IPS-15b (cell line): ENCODE data around the gene INSR.
"Not testable (repeated sequence)": the region's sequence is repeated elsewhere in the genome, so short reads cannot be mapped to it uniquely, and the experiment has no call there.

Source experiments
- H3K27me3 ChIP-seq: one replicate; pipeline ENCODE4 v1.6.1; 2013; ENCODE audit warnings: low read length; ENCODE audit not compliant: control insufficient read depth, insufficient read depth
- H3K36me3 ChIP-seq: one replicate; pipeline ENCODE4 v1.6.1; 2013; ENCODE audit warnings: low read length; ENCODE audit not compliant: control insufficient read depth, insufficient read depth
- H3K4me1 ChIP-seq: one replicate; pipeline ENCODE4 v1.6.1; 2013; ENCODE audit warnings: mild to moderate bottlenecking, low read length; ENCODE audit not compliant: control insufficient read depth, insufficient read depth
- H3K4me3 ChIP-seq: one replicate; pipeline ENCODE4 v1.5.1; 2013; ENCODE audit warnings: low read depth, low read length
- H3K9ac ChIP-seq: one replicate; pipeline ENCODE4 v1.6.1; 2013; ENCODE audit warnings: low read depth, mild to moderate bottlenecking, low read length
- H3K9me3 ChIP-seq: one replicate; pipeline ENCODE4 v1.6.1; 2013; ENCODE audit warnings: mild to moderate bottlenecking, low read length; ENCODE audit not compliant: control insufficient read depth, insufficient read depth

INSR gene

DNA sequence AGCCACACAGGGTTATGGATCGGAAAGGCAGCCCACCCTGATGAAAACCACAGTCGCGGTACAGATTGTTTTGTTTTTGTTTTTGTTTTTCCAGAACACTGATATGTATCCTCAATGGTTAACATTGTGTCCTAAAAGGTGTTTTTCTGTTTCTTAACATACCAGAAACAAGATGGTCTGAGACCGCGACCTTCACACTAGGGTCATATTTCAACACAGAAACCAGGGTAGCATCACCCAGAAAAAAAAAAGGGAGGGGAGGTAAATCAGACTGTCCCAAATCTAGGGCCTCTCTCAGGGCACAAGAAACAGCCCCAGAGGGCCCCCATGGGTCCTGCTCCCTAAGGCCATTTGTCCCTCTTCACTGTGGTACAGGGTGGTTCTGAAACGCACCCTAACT lies 66.5 kb downstream of the INSR start:
- no peak overlapping the region for H3K9ac ChIP-seq
- no peak overlapping the region for H3K4me3 ChIP-seq
- no peaks in the 10 kb centered on the region for H3K36me3 ChIP-seq
- no peaks in the 10 kb centered on the region for H3K4me1 ChIP-seq
- H3K9me3 ChIP-seq = no peaks in the 10 kb centered on the region
- no peaks in the 10 kb centered on the region for H3K27me3 ChIP-seq

DNA sequence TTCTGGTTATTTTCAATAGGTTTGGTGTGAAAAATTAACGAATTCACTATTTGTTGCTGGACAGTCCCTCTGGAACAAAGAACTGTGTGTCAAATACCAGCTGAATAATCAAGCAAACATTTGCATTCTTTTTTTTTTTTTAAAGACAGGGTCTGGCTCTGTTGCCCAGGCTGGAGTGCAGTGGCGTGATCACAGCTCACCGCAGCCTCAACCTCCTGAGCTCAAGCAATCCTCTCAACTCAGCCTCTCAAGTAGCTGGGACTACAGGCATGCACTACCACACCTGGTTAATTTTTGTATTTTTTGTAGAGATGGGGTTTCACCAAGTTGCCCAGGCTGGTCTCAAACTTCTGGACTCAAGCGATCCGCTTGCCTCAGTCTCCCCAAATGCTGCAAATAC lies 67.1 kb downstream of the INSR start:
- not testable (repeated sequence) for H3K4me3 ChIP-seq, H3K9ac ChIP-seq, H3K4me1 ChIP-seq

DNA sequence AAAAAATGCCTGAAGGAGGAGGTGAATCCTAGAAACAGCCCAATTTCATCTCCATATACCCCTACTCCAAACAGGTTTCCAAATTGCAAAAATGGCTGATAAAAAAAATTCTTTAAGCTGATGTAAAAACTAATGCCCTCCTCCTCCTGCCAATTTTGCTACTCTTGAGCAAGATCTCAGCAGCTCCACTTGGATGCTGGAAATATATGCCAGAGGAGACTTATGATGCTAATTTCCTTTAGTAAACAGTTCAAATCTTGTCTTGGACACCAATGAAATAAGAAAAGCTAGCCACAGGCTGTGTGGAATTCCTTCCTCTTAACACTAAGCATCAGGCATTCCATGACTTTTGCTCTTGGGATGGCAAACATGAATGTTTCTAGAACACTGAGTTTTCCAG lies 67.5 kb downstream of the INSR start:
- Histone ChIP-seq H3K9ac (no peak overlapping the region), H3K36me3 (no peaks in the 10 kb centered on the region)

More for the DNA sequence above, 67.1 kb downstream of the INSR start:
- not testable (repeated sequence) for H3K36me3 ChIP-seq, H3K27me3 ChIP-seq, H3K9me3 ChIP-seq

DNA sequence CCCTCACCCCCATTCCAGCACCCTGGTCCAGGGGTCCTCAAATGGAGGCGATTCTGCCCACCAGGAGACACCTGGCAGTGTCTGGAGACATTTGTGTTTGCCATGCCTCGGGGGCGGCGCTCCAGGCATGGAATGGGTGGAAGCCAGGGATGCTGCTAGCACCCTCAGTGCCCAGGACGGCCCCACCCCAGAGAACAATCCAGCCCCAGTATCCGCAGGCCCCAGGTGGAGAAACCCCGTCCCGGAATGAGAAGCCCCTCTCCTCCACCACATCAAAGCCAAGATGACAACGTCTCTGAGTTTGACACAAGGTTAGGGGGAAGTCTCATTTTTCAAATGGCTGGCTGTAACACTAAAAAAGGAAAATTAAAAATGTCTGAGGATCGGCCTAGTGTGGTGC lies 68.5 kb downstream of the INSR start:
- no peaks in the 10 kb centered on the region for H3K27me3 ChIP-seq
- no peak overlapping the region for H3K4me3 ChIP-seq
- H3K9me3 ChIP-seq = no peaks in the 10 kb centered on the region
- no peaks in the 10 kb centered on the region for H3K4me1 ChIP-seq
- no peaks in the 10 kb centered on the region for H3K36me3 ChIP-seq
- H3K9ac ChIP-seq = no peak overlapping the region

More for the DNA sequence above, 67.5 kb downstream of the INSR start:
- Histone ChIP-seq H3K27me3 (no peaks in the 10 kb centered on the region), H3K4me1 (no peaks in the 10 kb centered on the region), H3K9me3 (no peaks in the 10 kb centered on the region), H3K4me3 (no peak overlapping the region)

DNA sequence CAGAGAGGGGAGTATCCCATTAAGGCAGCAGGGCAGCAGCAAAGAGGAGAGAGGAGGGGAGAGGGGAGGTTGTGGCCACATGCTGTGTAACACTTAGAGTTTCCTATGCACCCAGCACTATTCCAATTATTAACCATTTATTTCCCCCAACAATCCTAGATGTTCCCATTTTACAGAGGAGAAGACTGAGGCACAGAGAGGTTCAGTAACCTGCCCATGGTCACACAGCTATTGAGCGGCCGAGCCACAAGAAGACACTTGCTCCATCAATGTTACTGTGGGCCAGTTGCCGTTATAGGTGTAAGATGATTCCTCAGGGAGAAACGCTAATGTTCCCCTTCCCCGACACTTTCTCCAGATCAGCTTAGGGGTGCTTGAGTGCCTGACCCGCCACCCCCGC lies 69.2 kb downstream of the INSR start:
- H3K9ac ChIP-seq = no peak overlapping the region
- H3K4me1 ChIP-seq = no peaks in the 10 kb centered on the region
- H3K36me3 ChIP-seq = no peaks in the 10 kb centered on the region
- H3K9me3 ChIP-seq = no peaks in the 10 kb centered on the region
- H3K27me3 ChIP-seq = no peaks in the 10 kb centered on the region
- H3K4me3 ChIP-seq = no peak overlapping the region

DNA sequence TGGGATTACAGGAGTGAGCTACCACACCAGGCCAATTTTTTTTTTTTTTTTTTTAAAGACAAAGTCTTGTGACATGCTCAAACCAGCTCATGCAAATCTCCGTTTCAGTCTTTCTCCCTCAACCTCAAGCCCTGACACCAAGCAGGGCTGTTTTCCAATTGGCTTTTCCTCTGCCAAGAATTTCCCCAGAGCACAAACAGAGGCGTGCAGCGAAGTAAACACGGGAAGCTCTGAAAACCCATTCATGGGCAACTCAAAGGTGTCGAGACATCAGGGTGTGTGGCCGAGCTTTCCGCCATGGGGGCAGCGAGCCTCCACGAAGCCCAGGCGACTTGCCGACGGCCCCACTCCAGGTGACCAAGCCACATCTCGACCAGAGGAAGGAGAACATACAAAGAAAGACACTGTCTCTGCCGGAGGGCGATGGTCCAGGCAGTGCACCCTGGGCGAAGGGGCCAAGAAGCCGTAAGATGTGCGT lies 70.0 kb downstream of the INSR start:
- H3K27me3 ChIP-seq = no peaks in the 10 kb centered on the region
- no peaks in the 10 kb centered on the region for H3K4me1 ChIP-seq
- no peaks in the 10 kb centered on the region for H3K36me3 ChIP-seq
- H3K9me3 ChIP-seq = no peaks in the 10 kb centered on the region
- no peak overlapping the region for H3K4me3 ChIP-seq
- no peak overlapping the region for H3K9ac ChIP-seq

DNA sequence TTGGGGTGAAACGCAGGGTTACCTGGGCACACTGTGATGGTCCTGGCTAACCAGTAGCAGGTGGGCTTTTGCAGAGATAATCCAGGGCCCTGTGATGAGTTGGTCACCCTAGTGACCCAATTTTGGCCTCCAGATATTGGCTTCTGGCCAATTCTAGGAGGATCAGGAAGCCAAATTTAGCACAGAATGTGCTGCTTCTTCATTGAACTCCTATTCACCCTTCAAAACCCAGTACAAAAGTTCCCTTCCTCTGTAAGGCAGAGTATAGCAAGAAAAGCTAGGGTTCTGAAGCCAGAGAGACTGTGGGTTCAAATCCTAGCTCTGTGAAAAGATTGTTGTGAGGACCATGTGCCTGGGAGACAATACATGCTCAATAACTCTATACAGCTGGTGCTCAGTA lies 70.8 kb downstream of the INSR start:
- H3K4me1 ChIP-seq = no peaks in the 10 kb centered on the region
- H3K9me3 ChIP-seq = no peaks in the 10 kb centered on the region
- H3K4me3 ChIP-seq = no peak overlapping the region
- no peaks in the 10 kb centered on the region for H3K27me3 ChIP-seq
- no peak overlapping the region for H3K9ac ChIP-seq
- no peaks in the 10 kb centered on the region for H3K36me3 ChIP-seq

DNA sequence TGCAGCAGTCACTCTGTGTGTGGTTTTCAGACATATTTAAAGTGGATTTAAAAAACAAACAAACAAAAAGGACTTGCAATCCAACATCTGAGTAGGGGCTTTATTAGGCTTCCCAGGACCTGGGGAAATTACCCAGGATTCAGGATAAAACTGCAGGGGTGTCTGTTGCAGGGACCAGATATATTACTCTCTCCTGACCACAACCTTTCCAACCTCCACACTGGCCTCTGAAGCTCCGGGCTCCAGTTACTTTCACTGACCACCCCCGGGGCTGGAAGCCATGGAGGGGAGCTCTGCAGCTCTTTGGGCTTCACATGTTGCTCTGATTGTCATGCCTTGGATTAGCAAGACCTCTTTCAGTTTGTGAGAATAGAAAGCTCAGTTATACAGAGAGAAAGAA lies 75.2 kb downstream of the INSR start:
- H3K9me3 ChIP-seq = no peaks in the 10 kb centered on the region
- peaks cover 4% of the 10 kb centered on the region for H3K4me1 ChIP-seq
- H3K4me3 ChIP-seq = no peak overlapping the region
- H3K9ac ChIP-seq = no peak overlapping the region
- H3K36me3 ChIP-seq = no peaks in the 10 kb centered on the region
- no peaks in the 10 kb centered on the region for H3K27me3 ChIP-seq

DNA sequence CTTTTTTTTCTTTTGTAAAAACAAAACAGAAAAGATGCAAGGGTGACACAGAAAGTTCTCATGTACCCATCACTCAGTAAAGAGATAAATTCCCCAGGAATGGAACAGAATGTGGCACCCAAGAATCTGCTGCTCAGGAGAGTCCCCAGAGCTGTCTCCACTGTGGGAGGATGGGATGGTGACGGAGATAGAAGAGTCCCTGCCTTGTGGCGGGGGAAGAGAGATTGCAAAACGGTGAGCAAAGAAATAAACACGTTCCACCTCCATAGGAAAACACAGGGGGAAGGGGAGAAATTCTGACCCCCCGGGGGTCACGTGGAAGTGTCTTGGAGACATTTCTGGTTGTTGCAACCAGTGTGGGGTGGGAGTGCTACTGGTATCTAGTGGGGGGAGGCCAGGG lies 76.4 kb downstream of the INSR start:
- no peaks in the 10 kb centered on the region for H3K36me3 ChIP-seq
- peaks cover 7% of the 10 kb centered on the region for H3K4me1 ChIP-seq
- H3K4me3 ChIP-seq = no peak overlapping the region
- no peaks in the 10 kb centered on the region for H3K27me3 ChIP-seq
- H3K9me3 ChIP-seq = no peaks in the 10 kb centered on the region
- no peak overlapping the region for H3K9ac ChIP-seq

DNA sequence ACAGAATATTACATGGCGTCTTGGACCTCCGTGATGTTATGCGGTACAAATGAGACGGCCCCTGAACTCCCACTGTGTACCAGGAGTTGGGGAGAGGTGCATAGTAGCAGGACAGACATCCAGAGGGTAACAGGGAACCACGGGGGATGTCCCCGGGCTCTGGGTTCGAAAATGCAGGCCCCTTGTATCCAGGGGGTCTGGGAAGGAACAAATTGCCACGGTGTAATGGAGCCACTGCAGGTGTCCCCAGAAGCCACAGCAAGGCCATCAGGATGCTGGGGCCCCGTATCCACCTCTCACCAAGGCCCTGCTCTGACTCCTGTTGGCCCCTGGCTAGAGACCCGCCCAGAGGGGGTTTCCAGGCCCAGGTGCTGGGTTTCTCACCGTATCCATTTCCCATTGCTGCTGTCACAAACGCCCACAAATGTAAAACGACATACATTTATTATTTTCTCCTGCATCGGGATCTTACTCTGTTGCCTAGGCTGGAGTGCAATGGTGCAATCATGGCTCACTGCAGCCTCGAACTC lies 77.8 kb downstream of the INSR start:
- Histone ChIP-seq H3K27me3 (no peaks in the 10 kb centered on the region), H3K9me3 (no peaks in the 10 kb centered on the region), H3K36me3 (no peaks in the 10 kb centered on the region), H3K4me1 (peaks cover 16% of the 10 kb centered on the region), H3K4me3 (no peak overlapping the region), H3K9ac (no peak overlapping the region)

DNA sequence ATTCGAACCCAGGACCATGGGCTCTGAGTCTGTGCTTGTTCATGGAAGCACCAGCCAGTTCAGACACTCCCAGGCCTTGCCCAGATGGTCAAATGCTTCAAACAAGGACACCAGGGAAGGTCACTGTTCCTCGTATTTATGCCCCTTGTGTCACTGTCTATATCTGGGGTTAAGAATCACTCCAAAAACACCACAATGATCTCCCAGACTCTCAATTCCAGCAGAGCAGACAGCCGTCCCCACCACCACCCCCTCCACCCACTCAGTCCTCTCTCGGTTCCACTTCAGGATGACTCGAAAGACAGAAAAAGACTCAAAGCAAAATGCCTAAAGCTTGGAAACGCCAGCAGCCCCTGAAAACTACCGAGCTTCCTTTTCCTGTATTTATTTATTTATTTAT lies 79.0 kb downstream of the INSR start:
- Histone ChIP-seq H3K27me3 (no peaks in the 10 kb centered on the region), H3K36me3 (no peaks in the 10 kb centered on the region), H3K4me1 (peaks cover 17% of the 10 kb centered on the region), H3K9me3 (no peaks in the 10 kb centered on the region), H3K4me3 (no peak overlapping the region), H3K9ac (no peak overlapping the region)

DNA sequence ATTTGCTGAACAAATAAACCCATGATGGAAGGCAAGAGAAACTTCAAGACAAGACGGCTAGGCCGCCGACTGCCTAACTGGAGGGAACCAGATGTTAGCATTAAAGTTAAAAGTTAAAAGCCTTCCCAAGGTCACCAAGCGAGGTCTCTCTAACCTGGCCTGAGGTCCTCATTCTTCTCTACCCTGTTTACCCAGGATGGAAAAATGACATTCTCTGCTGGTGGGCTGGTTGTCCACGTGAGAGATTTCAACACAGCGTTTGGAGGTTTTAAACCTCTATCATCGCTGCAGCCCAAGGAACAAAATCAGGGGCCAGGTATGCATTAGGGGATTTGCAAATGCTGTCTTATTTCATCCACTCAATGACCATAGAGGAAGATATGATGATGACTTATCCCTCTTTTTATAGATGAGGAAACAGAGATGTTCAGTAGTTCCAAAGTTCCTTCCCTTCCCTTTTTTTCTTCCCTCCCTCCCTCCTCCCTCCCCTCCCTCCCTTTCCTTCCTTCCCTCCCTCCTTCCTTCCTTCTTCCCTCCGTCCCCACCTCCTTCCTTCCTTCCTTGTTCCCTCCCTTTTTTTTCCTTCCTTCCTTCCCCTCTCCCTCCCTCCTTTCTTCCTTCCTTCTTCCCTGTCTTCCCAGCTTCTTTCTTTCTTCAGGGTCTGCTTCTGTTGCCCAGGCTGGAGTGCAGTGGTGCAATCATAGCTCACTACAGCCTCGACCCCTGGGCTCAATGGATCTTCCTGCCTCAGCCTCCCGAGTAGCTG lies 79.7 kb downstream of the INSR start:
- H3K9ac ChIP-seq = no peak overlapping the region
- peaks cover 17% of the 10 kb centered on the region for H3K4me1 ChIP-seq

More for the DNA sequence above, 79.7 kb downstream of the INSR start:
- Histone ChIP-seq H3K36me3 (no peaks in the 10 kb centered on the region), H3K27me3 (no peaks in the 10 kb centered on the region), H3K9me3 (no peaks in the 10 kb centered on the region), H3K4me3 (no peak overlapping the region)
